HUDEP-2 (cell line): ENCODE measurements around the gene IGSF21.
"Not testable (repeated sequence)": the region's sequence is repeated elsewhere in the genome, so short reads cannot be mapped to it uniquely, and the experiment has no call there.

Source experiments
- DNase-seq, 76 experiments: peaks; one replicate each; lab custom pipeline; 2025; ENCODE audit not compliant: unreplicated experiment in 76 of 76; lab: John Stamatoyannopoulos, UW

IGSF21 gene

GRCh38 chr1:18344755-18345154 is 237.2 kb downstream of the IGSF21 start:
- no peak for DNase-seq

DNA sequence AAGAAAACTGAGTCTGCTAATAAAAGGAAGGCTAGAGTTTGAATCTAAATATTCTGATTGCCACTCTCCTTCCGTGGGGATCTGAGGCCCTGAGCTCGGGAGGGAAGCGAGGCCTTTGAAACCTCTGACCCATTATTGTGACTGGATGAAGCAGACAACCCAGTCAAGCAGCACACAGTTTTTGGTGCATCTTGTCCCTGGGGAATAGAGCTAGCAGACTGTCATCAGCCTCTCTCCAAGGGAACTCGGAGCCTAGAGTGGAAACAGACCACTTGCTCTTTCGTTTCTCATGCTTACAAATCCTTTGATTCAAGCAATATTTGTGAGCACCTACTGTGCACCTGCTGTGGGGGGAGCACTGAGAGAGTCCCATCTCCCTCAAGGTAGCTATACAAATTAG is 240.0 kb downstream of the IGSF21 start:
- no peak for DNase-seq

GRCh38 chr1:18348354-18348753 is 240.8 kb downstream of the IGSF21 start:
- DNase-seq, result no peak

- no peak for DNase-seq
Observed at GRCh38 chr1:18350747-18351146, 243.1 kb downstream of the IGSF21 start.

DNA sequence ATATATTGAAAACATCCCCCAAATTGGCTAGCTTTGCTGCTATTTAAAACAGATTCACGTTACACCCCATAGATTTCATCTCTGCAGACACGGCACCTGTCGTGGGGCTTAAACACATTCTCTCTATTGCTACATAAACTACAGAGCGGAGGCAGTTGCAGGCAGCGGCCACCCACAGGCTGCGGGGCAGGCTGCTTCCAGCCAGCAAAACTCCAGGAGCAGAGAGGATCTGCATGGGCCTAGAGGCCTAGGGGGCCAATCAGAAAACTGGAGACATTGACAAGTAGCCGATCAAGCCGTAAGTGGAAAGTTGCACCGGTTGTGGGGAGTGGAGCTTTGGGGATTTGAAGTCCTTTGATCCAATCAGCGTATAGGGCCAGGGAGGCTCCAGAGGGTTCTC is 244.1 kb downstream of the IGSF21 start:
- no peak for DNase-seq

DNA sequence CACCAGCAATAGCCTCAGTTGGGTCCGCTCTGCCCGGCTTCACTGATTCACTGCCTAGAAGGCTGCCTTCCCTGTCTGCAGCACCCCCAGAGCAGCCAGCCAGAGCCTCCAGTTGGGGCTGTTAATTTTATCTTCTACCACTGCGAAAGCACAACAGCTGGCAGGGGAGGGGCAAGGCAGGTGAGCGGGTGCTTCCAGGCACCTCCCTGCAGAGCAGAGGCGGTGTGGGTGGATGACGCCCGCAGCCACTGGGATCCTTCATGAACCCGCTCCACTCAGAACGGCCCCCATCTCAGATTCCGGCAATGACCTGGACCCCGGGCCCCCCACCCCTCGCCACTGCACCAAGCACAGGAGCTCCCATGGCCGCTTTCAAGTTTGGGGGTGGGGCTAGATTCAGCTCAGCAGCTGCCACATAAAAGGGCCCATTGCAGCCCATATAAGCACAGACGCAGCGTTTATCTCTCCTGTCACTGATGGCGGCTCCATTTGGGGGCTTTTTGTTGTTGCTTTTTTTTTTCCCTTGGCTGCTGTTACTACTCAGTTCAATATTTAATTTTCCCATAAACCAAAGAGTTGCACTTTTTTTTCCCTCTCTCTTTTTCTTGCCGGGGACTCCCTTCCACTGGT is 245.2 kb downstream of the IGSF21 start:
- DNase-seq, result no peak

- DNase-seq, result no peak
Observed at GRCh38 chr1:18353528-18353927, 245.9 kb downstream of the IGSF21 start.

DNA sequence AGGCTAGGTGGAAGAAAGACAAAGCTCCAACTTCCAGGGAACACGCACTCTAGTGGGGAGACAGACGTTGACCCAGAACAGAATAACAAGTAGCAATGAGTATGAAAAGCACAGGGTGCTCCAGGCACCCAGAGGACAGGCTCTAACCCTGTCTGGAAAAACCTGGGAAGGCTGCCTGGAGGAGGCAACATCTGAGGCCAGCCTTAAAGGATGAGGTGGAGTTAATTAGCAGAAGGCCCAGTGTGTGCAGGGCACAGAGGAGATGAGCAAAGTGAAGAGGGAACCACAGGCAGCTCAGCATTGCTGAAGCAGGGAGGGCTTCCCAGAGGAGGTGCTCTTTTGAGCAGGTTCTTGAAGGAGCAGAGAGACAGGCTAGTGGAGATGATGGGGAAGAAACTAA is 246.4 kb downstream of the IGSF21 start:
- no peak for DNase-seq

DNA sequence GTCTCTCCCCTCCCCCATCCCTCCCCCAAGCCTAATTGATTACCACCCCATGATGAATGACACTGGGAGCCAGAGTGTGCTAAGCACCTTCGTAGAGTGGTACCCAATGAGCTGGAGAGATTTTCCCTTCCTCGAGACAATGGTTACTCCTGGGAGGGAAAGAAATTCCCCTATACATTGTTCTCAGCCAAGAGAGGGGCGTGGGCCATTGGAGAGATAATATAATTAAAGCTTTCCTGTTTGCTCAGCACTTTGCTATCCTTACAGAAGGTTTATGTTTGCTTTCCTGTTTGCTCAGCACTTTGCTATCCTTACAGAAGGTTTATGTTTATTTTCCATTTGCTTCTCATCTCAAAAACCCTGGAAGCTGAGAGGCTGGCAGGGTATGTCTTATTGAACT is 247.0 kb downstream of the IGSF21 start:
- DNase-seq, result no peak

DNA sequence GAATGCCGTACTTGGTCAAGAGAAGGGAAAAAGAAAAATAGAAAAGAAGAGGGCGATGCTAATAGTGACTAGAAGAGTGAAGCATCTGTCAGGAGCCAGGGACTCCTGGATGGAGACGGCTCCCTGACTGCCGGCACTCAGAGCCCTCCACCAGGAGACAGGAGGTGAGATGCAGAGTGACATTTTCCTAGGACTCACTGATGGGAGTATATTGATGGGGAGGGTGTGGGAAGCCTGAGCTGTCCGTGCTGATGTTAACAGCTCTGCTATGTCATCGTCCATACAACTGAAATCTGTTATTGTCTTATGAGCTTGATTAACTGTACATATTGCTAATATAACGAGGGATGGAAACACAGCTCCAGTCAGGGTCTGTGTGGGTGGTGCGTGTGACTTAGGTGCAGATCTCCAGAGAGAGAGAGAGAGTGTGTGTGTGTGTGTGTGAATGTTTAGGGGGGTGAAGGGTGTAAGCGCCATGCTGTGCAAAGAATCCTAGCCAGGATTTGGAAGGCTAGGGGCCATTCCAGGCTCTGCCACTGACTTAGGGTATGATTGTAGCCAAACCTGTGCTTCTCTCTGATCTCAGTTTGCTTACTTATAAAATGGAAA is 250.1 kb downstream of the IGSF21 start:
- DNase-seq, result no peak

DNA sequence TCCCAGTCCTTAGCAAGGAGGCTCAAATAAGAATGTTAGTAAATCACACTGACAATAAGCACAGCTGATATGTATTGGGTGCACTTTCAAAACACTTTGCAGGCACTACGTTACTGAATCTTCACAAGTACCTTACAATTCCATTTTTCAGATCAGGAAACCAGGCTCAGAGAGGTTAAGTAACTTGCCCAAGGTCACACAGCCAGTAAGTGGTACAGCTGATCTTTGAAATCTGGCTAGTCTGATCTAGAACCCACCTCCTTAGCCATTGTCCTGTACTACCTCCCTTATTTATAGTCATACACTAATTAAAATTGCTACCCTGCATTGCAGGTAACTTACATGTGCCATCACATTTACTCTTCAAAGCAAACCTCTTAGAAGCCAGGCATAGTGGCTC is 251.0 kb downstream of the IGSF21 start:
- no peak for DNase-seq

- no peak for DNase-seq
Observed at GRCh38 chr1:18360251-18360650, 252.7 kb downstream of the IGSF21 start.

- DNase-seq, result no peak
Observed at GRCh38 chr1:18362150-18362549, 254.6 kb downstream of the IGSF21 start.

DNA sequence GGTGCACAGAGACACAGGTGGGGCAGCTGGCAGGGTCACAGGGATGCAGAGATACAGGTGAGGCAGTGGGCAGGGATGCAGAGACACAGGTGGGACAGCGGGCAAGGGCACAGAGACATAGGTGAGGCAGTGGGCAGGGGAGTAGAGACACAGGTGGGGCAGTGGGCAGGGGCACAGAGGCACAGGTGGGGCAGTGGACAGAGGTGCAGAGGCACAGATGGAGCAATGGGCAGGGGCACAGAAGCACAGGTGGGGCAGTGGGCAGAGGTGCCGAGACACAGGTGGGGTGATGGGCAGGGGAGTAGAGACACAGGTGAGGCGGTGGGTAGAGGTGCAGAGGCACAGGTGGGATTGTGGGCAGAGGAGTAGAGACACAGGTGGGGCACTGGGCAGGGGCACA is 255.8 kb downstream of the IGSF21 start:
- no peak for DNase-seq

DNA sequence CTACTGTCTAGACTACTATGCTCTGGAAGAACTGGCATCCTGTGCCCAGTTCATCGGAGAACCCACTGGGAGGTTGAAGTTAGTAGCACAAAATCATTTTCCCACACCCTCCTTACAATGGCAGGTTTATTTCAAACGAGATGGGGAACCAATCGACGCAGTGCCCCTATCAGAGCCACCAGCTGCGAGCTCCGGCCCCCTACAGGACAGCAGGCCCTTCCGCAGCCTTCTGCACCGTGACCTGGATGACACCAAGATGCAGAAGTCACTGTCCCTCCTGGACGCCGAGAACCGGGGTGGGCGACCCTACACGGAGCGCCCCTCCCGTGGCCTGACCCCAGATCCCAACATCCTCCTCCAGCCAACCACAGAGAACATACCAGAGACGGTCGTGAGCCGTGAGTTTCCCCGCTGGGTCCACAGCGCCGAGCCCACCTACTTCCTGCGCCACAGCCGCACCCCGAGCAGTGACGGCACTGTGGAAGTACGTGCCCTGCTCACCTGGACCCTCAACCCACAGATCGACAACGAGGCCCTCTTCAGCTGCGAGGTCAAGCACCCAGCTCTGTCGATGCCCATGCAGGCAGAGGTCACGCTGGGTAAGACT is 257.6 kb downstream of the IGSF21 start:
- DNase-seq, result no peak

- not testable (repeated sequence) for DNase-seq
Observed at GRCh38 chr1:18372505-18372904, 264.9 kb downstream of the IGSF21 start.

- DNase-seq, result no peak
Observed at GRCh38 chr1:18373151-18373550, 265.6 kb downstream of the IGSF21 start.

DNA sequence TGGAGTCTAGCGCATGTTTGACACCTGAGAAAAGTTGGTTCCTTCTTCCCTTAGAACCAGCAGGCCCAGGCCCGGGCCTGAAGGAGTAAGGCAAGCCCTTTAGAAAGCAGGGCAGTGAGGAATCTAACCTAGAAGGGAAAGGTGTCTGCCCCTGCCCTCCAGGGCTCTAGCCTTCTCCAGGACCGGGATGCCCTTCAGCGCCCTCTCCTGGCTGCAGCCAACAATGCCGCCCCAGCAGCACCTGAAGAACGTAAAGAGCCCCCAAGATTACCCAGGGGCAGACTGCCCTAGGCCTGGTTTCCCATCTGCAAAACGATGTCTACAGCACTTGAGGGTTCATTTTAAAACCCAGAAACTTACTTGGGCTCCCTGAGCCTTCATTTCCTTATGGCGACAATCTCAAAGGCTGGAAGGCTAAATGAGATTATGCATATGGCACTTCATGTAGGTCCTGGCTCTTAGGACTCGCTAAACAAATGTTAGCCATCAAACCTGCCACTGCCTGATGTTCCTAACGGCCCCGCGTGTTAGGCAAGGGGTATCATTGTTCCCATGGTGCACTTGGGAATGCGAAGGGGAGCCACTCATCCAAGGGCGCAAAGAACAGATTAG is 266.4 kb downstream of the IGSF21 start:
- peak in 25 of 76 experiments; percentile 0 to 57 (median 11) for DNase-seq

DNA sequence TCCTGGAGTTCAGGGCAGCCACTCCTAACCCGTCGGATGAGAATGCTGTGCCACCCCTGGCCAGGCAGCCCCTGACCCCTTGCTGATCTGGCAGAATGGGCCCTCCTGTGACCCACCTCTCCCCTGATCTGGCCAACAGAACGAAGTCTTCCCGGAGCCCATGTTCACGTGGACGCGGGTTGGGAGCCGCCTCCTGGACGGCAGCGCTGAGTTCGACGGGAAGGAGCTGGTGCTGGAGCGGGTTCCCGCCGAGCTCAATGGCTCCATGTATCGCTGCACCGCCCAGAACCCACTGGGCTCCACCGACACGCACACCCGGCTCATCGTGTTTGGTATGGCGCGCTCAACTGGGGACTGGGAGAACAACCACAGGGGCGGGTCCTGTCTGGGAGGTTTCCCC is 269.1 kb downstream of the IGSF21 start:
- no peak for DNase-seq

DNA sequence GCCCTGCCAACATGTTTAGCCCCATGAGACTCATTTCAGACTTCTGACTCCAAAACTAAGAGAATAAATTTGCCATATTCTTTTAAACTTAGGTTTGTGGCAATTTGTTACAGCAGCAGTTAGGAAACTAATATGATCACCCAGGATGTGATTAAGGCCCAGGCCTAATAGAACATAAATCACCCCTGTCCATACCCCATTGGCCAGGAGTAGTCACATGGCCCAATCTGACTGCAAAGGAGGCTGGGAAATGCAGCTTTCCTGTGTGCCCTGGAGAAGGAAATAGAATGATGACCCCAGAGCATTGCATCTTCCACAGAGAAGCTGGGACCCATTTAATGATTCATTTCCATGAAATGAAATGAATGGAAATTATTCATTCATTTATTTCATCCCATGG is 272.7 kb downstream of the IGSF21 start:
- no peak for DNase-seq

DNA sequence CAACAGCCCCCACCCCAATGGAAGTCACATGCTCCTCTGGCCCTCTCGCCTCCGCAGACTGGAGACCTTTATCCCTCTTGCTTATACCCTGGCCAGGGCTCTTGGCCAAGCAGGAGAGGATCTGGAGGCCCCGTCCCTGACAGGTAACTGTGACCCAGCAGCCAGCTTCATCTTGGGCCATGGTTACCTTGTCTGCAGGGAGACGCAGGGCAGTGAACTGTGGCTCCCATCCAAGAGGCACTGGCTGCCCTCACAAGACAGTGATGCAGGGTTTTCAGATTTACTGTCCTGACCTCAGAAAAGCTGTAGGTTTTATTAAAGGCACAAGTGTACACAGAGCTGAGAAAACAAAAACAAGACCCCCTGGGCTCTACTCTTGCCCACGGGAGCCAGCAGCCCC is 276.5 kb downstream of the IGSF21 start:
- no peak for DNase-seq

DNA sequence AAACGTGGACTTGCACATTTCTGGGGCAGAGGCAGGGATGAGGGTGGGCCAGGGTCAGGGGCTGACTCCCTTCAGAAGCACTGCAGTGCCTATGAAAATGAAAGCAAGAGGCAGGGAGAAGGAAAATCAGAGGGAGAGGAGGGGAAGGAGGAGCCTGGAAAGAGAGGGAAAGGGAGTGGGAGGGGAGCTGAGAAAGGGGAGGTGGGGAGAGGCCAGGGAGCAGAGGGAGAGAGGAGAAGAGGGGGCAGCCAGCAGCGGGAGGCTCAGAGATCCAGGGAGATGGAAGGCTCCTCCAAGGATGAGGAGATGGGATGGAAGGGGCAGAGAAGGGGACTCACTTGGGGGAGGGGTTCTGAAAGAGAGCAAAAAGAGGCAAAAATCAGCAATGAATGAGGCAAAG is 276.9 kb downstream of the IGSF21 start:
- DNase-seq, result no peak
